K562 (cell line): Measurements from ENCODE around the gene FBLIM1. TPM values are rescaled to one million over a fixed set of nuclear protein-coding genes. Genes with fewer than 3 reads are reported as not detected.

ENCODE experiments used
- ATAC-seq: fragments of 200-7000 bp; cut with Tn5 transposase; 3 replicates; pipeline ENCODE4 v1.9.1; 2020; ENCODE audit warnings: moderate library complexity
- BruUV-seq: library from RNA; stranded (reverse); fragments of 400-500 nt; replicated peaks from 2 replicates; lab custom pipeline; 2021; lab: Mats Ljungman, UMichigan
- CTCF ChIA-PET: fragments of 300-600 bp; formaldehyde crosslinking; extraction: SDS; loops from one replicate; lab custom pipeline; 2021; ENCODE audit warnings: low intra/inter-chr PET ratio; lab: Yijun Ruan, JAX
- POLR2A ChIA-PET: fragments of 300-600, 350-650 bp; sonication (Branson Sonifier 250); formaldehyde crosslinking; extraction: SDS; loops from one replicate; lab custom pipeline; 2021; ENCODE audit warnings: antibody characterized with exemption, inconsistent platforms; lab: Yijun Ruan, JAX
- DNase-seq, 4 experiments: peaks; one replicate each; pipeline versions ENCODE4 v3.0.0 to v3.0.0-alpha.2; 2011 to 2018; ENCODE audit warnings: low spot score in 3 of 4, mixed read lengths in 3 of 4; ENCODE audit errors: extremely low read depth in 1 of 4
- FAIRE-seq: peaks from 2 replicates; lab custom pipeline; 2011; peaks lifted over from hg19 to GRCh38; lab: Jason Lieb, UNC
- H2AFZ ChIP-seq: 2 replicates; pipeline ENCODE4 v1.6.0; 2011; ENCODE audit warnings: low read depth, low read length, control low read depth, inconsistent platforms
- H3K27ac ChIP-seq: fragments of 200-600 bp; 3 replicates; pipeline ENCODE4 v1.8.0; 2011; ENCODE audit warnings: low read depth, mild to moderate bottlenecking, control low read depth, inconsistent platforms, low read length, moderate library complexity, mixed read lengths; ENCODE audit errors: extremely low read depth
- H3K27me3 ChIP-seq, 2 experiments: fragments of 300-600 bp in 1 of 2; 2 replicates in 1 of 2; 3 replicates in 1 of 2; pipeline versions ENCODE4 v1.6.0 to v1.8.0; 2011; ENCODE audit warnings: inconsistent platforms in 2 of 2, low read length in 2 of 2, mild to moderate bottlenecking in 1 of 2, mixed read lengths in 1 of 2, moderate library complexity in 1 of 2; ENCODE audit not compliant: control insufficient read depth in 2 of 2, insufficient read depth in 2 of 2
- H3K36me3 ChIP-seq: fragments of 300-600 bp; 3 replicates; pipeline ENCODE4 v1.8.0; 2011; ENCODE audit warnings: mild to moderate bottlenecking, low read length, inconsistent platforms; ENCODE audit not compliant: control insufficient read depth, insufficient read depth
- H3K4me1 ChIP-seq, 2 experiments: fragments of 200-600 bp in 1 of 2; replicated peaks in 1 of 2; 2 replicates in 1 of 2; 3 replicates in 1 of 2; pipeline versions ENCODE4 v1.5.1 to v1.8.0; 2011; ENCODE audit warnings: inconsistent platforms in 2 of 2, low read length in 2 of 2, mild to moderate bottlenecking in 1 of 2, mixed read lengths in 1 of 2, moderate library complexity in 1 of 2; ENCODE audit not compliant: control insufficient read depth in 2 of 2, insufficient read depth in 2 of 2
- H3K4me2 ChIP-seq: 2 replicates; pipeline ENCODE4 v1.6.1; 2011; ENCODE audit warnings: low read length, control low read depth, inconsistent platforms, mixed read lengths; ENCODE audit not compliant: insufficient read depth
- H3K4me3 ChIP-seq: fragments of 200-600 bp; sonication (generic), shearing (Covaris generic); 2 replicates; pipeline ENCODE4 v1.5.1; 2016; ENCODE audit warnings: control low read depth, inconsistent platforms
- H3K79me2 ChIP-seq: fragments of 200-600 bp; 3 replicates; pipeline ENCODE4 v1.8.0; 2011; ENCODE audit warnings: low read length, inconsistent platforms; ENCODE audit not compliant: control insufficient read depth, insufficient read depth
- H3K9ac ChIP-seq, 2 experiments: 2 replicates each; pipeline versions ENCODE4 v1.6.0 to v1.6.1; 2011; ENCODE audit warnings: low read depth in 2 of 2, low read length in 2 of 2, control low read depth in 1 of 2, inconsistent platforms in 1 of 2, mild to moderate bottlenecking in 1 of 2, mixed read lengths in 1 of 2; ENCODE audit not compliant: insufficient read depth in 1 of 2
- H3K9me1 ChIP-seq: one replicate; pipeline ENCODE4 v1.6.0; 2011; ENCODE audit warnings: inconsistent platforms, mild to moderate bottlenecking, low read length, moderate library complexity; ENCODE audit not compliant: control insufficient read depth, insufficient read depth
- H3K9me3 ChIP-seq: replicated peaks from 2 replicates; pipeline ENCODE4 v1.5.1; 2011; ENCODE audit warnings: low read depth, low read length, inconsistent platforms; ENCODE audit not compliant: control insufficient read depth, insufficient read depth
- H4K20me1 ChIP-seq: replicated peaks from 2 replicates; pipeline ENCODE4 v1.6.1; 2011; ENCODE audit warnings: low read length, inconsistent platforms, mixed read lengths; ENCODE audit not compliant: control insufficient read depth, insufficient read depth
- BCOR ChIP-seq: fragments of 450-650 bp; IDR thresholded peaks from 2 replicates; pipeline ENCODE4 v1.6.1; 2016
- BRD9 ChIP-seq: fragments of 450-650 bp; IDR thresholded peaks from 2 replicates; pipeline ENCODE4 v1.6.1; 2018; ENCODE audit warnings: low read depth; ENCODE audit not compliant: partially characterized antibody
- KDM1A ChIP-seq, 2 experiments: fragments of 450-650 bp; IDR thresholded peaks; 2 replicates each; pipeline ENCODE4 v1.6.1; 2016; ENCODE audit warnings: mild to moderate bottlenecking in 2 of 2
- KHSRP ChIP-seq: fragments of 450-650 bp; IDR thresholded peaks from 2 replicates; pipeline ENCODE4 v1.6.1; 2017
- PPARD ChIP-seq: fragments of 250-450 bp; sonication (Bioruptor Pico); IDR thresholded peaks from 2 replicates; pipeline ENCODE4 v1.8.0; 2022; ENCODE audit warnings: inconsistent platforms, mild to moderate bottlenecking, moderate library complexity
- ZFP36 ChIP-seq: fragments of 150-350 bp; IDR thresholded peaks from 2 replicates; pipeline ENCODE4 v1.6.1; 2018; ENCODE audit warnings: low read length, low read depth; ENCODE audit not compliant: partially characterized antibody
- WGBS: fragments of 100-300 bp; shearing (Covaris generic); methylation state at CpG from one replicate; pipeline ENCODE4 v1.1.6; 2016; ENCODE audit warnings: low coverage, mixed read lengths; ENCODE audit not compliant: insufficient coverage; ENCODE audit errors: missing lambda C conversion rate; 5-methylcytosine and 5-hydroxymethylcytosine counted together
- in situ Hi-C: fragments of 300-500 bp; cut with MboI; formaldehyde crosslinking; loops from 4 replicates; pipeline ENCODE4 v1.15.0; 2018; ENCODE audit warnings: inconsistent platforms, mixed read lengths
- intact Hi-C: fragments of 100-400 bp; cut with micrococcal nuclease; formaldehyde crosslinking; loops from 2 replicates; pipeline ENCODE4 v1.14.2; 2022
- polyA plus RNA-seq, 8 experiments: library from polyadenylated mRNA; depleted of rRNA in 4 of 8; stranded (reverse) in 5 of 8; unstranded in 3 of 8; fragments of >200 nt; fragmentation: Nextera tagmentation in 2 of 8; fragmentation: Illumina TruSeq in 1 of 8; extraction: Ambion mirVana in 2 of 8; extraction: Trizol in 1 of 8; gene quantifications; 2 replicates each; pipeline versions ENCODE4 v1.2.1 to v1.2.3, GENCODE V29; 2011 to 2014; ENCODE audit warnings: inconsistent platforms in 1 of 8, missing spikeins in 1 of 8
- total RNA-seq, 7 experiments: library from RNA; depleted of rRNA in 6 of 7; stranded (reverse); fragments of >200 nt in 6 of 7; fragmentation: Illumina TruSeq in 2 of 7; extraction: Trizol in 2 of 7; gene quantifications; 2 replicates each; pipeline versions ENCODE4 v1.2.1 to v1.2.3, GENCODE V29; 2011 to 2021; ENCODE audit warnings: low replicate concordance in 1 of 7

The FBLIM1 gene
- total and polyA plus RNA-seq, 9 of the 15 experiments (the other 6 are each of a cell fraction or from before 2014, with no cell fraction given), result 0.14 to 0.24 TPM; not detected in 7

DNA sequence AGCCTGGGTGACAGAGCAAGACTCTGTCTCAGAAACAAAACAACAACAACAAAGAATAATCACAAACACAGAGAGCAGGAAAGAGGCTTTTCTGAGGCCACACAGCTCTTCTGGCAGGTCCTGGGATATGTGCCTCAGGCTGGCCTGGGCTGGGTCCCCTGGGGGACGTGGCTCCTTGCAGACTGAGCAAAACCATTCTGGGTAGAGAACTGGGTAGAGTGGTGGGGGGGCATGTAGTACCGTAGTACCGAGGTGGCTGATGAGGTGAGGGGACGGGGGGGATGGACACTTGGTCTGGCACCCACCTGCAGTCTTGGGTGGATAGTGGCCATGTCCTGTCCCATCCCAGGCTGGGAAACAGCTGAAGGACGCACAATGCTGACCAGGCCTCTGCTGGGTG is 10.3 kb upstream of the FBLIM1 start:
- Histone ChIP-seq H3K4me1 (peaks cover 0 to 19% of the 10 kb centered on the region in 2 experiments; a peak in 2 of 5 replicates), H3K9me1 (no peaks in the 10 kb centered on the region), H2AFZ (no peak overlapping the region), H3K79me2 (no peaks in the 10 kb centered on the region), H3K4me3 (no peak overlapping the region), H3K27ac (no peak overlapping the region), H3K27me3 (peaks cover 7 to 29% of the 10 kb centered on the region in 2 experiments; a peak in 3 of 5 replicates), H3K9ac (no peak overlapping the region), H3K9me3 (no peaks in the 10 kb centered on the region), H4K20me1 (0 out of 2 replicates have a peak, but pooled peaks cover 4% of the 10 kb centered on the region), H3K4me2 (no peak overlapping the region), H3K36me3 (no peaks in the 10 kb centered on the region)
- ChIA-PET CTCF (no interaction called here), POLR2A (interaction anchor here (0.6 to 1.9 kb wide), 2 partner anchors 10 to 375 kb away, joined by 3 to 8 read pairs; no protein-coding TSS in a partner anchor)
- in situ Hi-C loops, result no loop called here
- FAIRE-seq (no peak), ATAC-seq (no peak), DNase-seq (no peak)
- BruUV-seq, result no TSS peak
- 26% methylated on average over 5 of the region's 5 CpGs for WGBS
- intact Hi-C loops, result no loop called here
- no peak for TF ChIP-seq PPARD (CRISPR knock-in tag)

DNA sequence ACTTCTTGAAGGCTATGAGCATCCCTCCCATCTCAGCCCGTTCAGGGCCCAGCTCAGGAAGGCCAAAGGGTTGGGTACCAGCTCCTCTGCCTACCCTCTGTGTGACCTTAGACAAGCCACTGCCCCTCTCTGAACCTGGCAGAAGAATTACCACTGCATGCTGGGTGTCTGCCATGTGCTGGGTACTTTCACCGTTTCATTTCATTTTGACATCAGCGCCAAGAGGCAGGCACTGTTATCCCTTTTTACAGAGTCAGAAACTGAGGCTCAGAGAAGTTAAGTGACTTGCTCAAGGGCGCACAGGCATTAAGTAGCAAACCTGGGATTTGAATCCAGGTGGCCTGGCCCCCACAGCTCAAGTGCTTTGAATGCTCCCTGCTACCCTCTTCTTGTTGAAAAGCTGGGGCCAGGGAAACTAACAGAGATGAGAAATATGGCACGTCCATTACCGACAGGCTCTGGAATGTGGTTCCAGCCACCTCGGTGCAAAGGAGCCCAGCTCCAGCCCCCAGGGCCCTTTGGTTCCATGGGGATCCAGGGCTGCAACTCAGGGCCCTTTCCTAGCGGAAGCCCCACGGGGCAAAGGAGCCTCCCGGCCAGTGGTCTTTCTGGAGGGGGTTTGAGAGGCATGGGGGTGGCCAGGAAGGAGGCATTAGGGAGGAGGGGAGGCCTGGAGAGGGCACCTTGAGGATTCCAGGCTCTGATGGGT is 9.8 kb upstream of the FBLIM1 start:
- BruUV-seq, result no TSS peak
- ATAC-seq (no peak), DNase-seq (no peak), FAIRE-seq (no peak)
- Histone ChIP-seq H3K9me1 (no peaks in the 10 kb centered on the region), H3K27ac (no peak overlapping the region), H3K36me3 (no peaks in the 10 kb centered on the region), H3K27me3 (peaks cover 7 to 29% of the 10 kb centered on the region in 2 experiments; a peak in 3 of 5 replicates), H3K4me2 (no peak overlapping the region), H3K9me3 (no peaks in the 10 kb centered on the region), H4K20me1 (0 out of 2 replicates have a peak, but pooled peaks cover 4% of the 10 kb centered on the region), H3K79me2 (no peaks in the 10 kb centered on the region), H3K9ac (peak overlapping the region in 1 of 2 experiments; percentile 49; a peak in 1 of 4 replicates), H3K4me3 (no peak overlapping the region), H3K4me1 (peaks cover 0 to 21% of the 10 kb centered on the region in 2 experiments; a peak in 2 of 5 replicates), H2AFZ (no peak overlapping the region)
- CTCF ChIA-PET, result no interaction called here
- TF ChIP-seq ZFP36 (peak; percentile 63), KHSRP (no peak), BRD9 (peak; percentile 57), KDM1A (IDR thresholded peaks at IDR 0.05) (0 out of 4 replicates have a peak, but pooled peaks of 1 of the 2 experiments have one; percentile 30), BCOR (peak; percentile 76)
- intact Hi-C loops (no loop called here), in situ Hi-C loops (no loop called here)
- POLR2A ChIA-PET, result interaction anchor here (0.6 to 1.9 kb wide), 2 partner anchors 11 to 375 kb away, joined by 3 to 8 read pairs; no protein-coding TSS in a partner anchor
- WGBS, result 14% methylated on average over 10 of the region's 10 CpGs
